ENCODE measurements around the gene RSPO3.
A peak's percentile ranks its signal among the peaks of the same experiment; 100 is the strongest.

RSPO3 gene

DNA sequence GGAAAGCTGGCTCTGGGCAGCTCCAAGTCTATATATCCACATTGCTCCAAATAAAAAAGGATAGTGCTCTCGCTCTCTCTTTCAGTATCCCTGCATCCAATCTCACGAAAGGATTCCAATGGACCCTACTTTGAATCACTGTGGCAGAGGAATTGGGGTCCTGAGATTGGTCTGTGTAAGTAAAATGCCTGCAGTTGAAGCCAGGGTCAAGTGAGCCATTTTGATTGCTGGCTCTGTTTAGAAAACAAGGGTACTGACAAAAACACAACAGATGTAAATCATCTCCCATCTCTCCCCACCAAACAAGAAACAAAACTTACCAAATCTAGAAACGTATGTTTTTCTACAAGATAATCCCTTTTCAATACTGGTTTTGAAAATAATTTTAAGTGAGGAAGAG is 45.6 kb downstream of the RSPO3 start:
- DNase-seq = no peak

GRCh38 chr6:127164565-127164964 is 46.1 kb downstream of the RSPO3 start:
- DNase-seq = no peak

DNA sequence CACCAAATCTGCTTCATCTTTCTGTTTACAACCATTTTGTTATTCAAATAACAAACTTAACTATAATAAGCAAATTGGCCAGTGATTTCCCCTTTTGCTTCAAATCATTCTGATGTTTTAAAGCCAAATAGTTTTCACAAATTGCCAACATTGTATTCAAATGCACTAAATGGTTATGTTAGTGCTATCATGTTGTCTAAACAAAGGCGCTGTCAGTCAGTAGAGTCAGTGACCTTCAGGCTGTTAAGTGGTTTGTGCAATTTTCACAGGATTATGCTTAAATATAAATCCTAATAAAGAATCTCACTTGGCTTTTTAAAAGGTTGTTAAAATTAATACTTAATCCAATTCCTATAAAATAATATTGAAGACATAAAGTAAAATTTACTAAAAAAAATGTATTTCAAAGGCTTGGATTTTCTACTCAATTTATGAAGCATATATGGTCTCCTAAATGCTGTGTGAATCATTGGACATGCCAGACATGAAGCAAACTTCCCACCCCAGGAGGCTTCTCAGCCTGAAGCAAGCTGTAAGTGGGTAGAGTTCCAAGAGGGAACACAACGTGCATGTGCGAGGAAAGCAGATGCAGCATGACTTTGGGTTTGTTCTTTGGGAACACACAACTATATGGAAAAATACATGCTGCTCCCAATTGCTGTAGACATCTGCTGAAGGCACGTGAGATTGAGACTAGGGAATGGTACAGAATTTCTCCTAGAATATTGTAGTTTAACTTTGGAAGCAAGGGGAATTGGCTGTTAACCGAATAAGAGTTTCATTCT is 54.9 kb downstream of the RSPO3 start:
- peak; percentile 23 for DNase-seq

GRCh38 chr6:127176146-127176545 is 57.7 kb downstream of the RSPO3 start:
- DNase-seq = no peak

GRCh38 chr6:127177030-127177922 is 58.8 kb downstream of the RSPO3 start:
- no peak for DNase-seq

GRCh38 chr6:127177923-127178231 is 59.4 kb downstream of the RSPO3 start:
- DNase-seq = no peak

GRCh38 chr6:127178746-127179145 is 60.3 kb downstream of the RSPO3 start:
- DNase-seq = no peak

- no peak for DNase-seq
Observed at GRCh38 chr6:127180426-127180825, 62.0 kb downstream of the RSPO3 start.

GRCh38 chr6:127182501-127182900 is 64.0 kb downstream of the RSPO3 start:
- DNase-seq = no peak

DNA sequence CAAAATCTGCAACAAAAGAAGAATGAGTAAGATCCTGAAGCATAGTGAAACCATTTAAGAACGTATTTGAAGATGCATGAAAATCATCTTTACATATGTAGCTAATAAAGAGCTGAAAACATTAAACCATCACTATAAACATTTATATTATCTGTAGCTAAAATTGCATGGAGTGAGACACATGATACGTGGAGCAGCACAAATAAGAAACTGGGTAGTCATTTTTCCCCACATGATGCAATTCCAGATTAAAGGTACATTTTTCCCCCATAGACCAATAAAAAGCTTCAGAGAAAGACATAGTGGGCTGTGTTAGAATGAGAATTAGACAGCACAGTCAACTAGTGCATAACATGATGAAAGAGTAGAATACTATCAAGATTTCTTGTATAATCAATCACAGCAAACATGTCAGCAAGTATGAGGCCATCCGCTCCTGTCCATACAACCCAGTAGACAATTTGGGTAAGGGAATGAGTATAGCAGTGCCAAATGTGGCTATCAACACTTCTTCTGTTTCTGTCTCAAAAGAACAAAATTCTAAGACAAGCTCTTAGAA is 67.0 kb downstream of the RSPO3 start:
- no peak for DNase-seq

GRCh38 chr6:127186889-127187288 is 68.4 kb downstream of the RSPO3 start:
- peak; percentile 23 for DNase-seq

DNA sequence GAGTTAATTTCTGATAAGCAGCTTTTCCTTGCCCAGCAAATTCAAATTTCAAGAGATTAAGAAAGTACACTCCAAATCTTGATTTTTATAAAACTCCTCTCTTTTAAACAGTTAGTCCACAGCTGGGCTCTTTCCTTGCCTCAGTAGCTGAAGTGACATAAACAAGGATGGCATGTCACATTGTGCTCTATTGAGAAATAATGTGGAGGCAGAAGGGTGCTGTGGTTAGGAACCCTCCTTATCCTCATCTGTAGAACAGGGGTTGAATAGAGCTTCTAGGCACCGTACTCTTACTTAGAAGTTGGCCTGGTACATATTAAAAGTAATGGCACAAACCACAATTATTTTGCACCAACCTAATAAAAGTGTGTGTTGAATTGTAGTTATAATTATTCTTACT is 70.3 kb downstream of the RSPO3 start:
- DNase-seq = no peak

GRCh38 chr6:127190552-127190951 is 72.1 kb downstream of the RSPO3 start:
- no peak for DNase-seq

DNA sequence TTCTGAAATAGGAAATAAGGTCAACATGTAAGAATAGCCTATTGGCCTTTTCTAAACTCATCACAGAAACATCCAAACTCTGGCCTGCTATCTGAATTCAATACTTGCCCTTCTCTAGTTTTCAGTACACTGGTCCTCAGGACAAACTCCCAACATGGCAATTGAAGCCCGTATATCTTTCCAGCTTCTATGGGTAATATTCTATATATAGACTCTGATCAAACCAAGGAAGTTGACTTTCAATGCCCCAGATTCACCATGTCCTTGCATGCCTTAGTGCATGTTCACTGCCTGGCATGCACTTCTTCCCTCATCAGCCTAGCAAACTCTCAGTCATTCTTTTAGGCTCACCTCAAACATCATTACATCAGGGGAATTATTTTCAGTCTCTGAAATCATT is 73.2 kb downstream of the RSPO3 start:
- no peak for DNase-seq

DNA sequence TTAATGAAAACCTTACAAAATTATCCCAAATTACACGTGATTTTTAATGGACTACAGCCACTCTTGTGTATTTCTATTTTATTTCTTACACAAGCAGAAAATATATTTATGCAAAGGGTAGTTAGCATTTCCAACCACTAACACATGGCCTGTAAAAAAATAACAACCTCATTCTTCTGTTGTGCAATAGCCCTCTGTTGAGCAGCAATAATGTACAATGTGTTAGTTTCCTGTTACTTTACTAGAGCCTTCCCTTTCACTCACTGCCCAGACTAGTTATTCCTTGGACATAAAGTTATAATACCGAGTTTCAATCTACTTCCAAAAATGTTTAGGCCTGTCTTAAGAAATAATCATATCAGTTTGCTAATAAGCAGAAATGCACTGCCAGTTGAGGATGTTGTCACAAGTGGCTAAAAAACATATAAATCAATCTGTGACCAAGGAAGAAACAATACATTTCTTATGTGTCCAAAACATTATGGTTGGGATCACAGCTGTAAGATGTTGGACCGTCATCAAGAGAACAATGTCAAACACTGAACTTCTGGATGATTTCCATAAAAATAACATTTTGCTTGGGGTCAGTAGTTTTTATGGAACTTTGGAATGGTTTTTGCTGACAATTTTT is 74.6 kb downstream of the RSPO3 start:
- DNase-seq = no peak

- DNase-seq = no peak
Observed at GRCh38 chr6:127195833-127196232, 77.4 kb downstream of the RSPO3 start.

GRCh38 chr6:127198549-127198948 is 80.1 kb downstream of the RSPO3 start:
- no peak for DNase-seq

DNA sequence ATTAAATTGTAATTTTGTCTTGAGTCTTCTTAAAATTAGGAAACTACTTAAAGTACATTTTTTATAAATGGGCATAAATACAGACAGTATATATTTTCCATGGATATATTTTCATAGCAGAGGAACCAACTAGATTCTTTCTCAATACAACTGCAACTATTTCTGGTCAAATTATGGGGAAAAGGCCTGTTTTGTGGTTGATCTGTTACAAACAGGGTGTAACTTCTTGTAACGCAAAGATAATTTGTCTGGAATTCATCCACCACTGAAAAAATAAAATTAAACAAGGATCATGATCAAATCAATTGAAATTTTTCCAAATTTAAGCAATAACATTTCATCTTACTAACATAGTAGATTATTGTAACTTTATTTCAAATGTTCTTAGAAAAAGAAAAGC is 81.0 kb downstream of the RSPO3 start:
- no peak for DNase-seq

DNA sequence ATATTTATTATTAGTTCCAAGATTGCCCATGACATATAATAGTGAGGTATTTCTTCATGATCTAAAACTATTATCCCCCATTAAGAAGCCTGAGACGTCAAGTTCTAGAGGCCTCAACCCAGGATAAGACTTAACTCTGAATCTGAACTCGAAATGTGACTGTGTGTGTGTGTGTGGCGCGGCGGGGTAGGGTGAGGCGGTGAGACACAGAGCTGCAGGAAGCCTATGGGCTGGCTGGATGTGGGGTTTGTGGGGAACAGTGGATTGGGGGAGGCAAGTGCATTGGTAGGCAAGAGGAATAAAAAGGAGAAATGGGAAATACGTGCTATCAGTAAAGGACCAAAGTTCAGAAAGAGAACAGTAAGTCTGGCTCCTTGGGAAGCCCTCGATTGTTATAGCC is 81.6 kb downstream of the RSPO3 start:
- DNase-seq = no peak

- no peak for DNase-seq
Observed at GRCh38 chr6:127201321-127201720, 82.8 kb downstream of the RSPO3 start.

GRCh38 chr6:127202676-127203075 is 84.2 kb downstream of the RSPO3 start:
- DNase-seq = no peak

DNA sequence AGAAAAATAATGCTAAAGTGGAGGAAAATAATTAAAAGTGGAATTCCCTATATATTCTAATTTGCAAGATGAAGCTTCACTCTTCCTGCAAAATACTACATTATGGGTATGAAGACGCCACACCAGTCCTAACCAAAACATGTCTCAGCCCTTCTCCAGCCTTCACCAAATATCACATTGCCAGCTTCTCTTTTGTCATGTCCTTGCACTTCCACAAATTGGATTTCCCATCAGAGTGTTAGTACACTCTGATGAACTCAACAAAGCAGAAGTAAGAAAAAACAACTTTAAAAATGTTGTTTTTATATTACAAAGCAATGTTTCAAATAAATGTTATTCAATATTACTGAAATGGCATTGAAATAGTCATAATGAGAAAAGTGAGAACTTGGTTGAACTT is 85.8 kb downstream of the RSPO3 start:
- DNase-seq = no peak

DNA sequence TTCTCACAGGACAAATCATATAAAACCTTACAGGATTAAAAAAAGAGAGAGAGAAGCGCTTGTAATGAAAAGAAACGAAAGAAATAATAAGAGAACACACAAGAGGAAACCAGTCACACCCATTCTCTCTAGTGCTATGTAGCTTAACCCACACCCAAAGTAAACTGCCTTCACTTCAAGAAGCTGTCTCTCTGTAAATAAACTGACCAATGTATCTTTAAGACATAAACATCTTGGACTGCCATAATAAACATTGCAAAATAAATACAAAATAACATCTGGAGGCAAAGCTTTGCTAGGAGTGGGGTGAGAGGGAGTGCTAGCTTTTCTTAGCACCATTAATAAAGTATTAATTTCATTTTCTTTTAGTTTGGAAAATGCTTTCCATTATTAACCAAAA is 86.6 kb downstream of the RSPO3 start:
- no peak for DNase-seq
